ENCODE measurements around the gene ARHGAP9. TPM values are rescaled to one million over a fixed set of nuclear protein-coding genes. Genes with fewer than 3 reads are reported as not detected.

ARHGAP9 gene
- total RNA-seq, 2 experiments from 2014 or later: 354 to 370 TPM

- H3K27ac ChIP-seq (ENCODE audit: low read depth in 1 of 2, low read length in 2 of 2): peak within 1 kb of the TSS; percentile 58 to 86
- no peak for TF ChIP-seq CTCF (IDR thresholded peaks at IDR 0.05)
- peaks cover 59% of the 10 kb centered on the region for H3K4me1 ChIP-seq (ENCODE audit: insufficient read depth, low read length)
- Mint-ChIP-seq H3K9me3 (no peaks in the 10 kb centered on the region), H3K4me1 (ENCODE audit: low read depth) (peaks cover 50% of the 10 kb centered on the region), H3K4me3 (peak within 1 kb of the TSS; percentile 98), H3K27me3 (peaks cover 26% of the 10 kb centered on the region), H3K36me3 (ENCODE audit: low read depth) (peaks cover 8% of the 10 kb centered on the region), H3K27ac (peak within 1 kb of the TSS; percentile 95)
- H3K9me3 ChIP-seq (ENCODE audit: control insufficient read depth in 1 of 2, insufficient read depth in 1 of 2, low read length in 2 of 2): no peaks in the 10 kb centered on the region
- POLR2A ChIA-PET: interaction anchor here (1.0 to 6.5 kb wide), 12 partner anchors 10 to 281 kb away, joined by 3 to 93 read pairs (median 7); partner anchors contain the start of genes ARHGAP9, B4GALNT1, DCTN2 and DDIT3
- H3K4me3 ChIP-seq (ENCODE audit: low read length): peak within 1 kb of the TSS; percentile 68
- no peak for ATAC-seq (ENCODE audit: poor library complexity)
- H3K36me3 ChIP-seq (ENCODE audit: insufficient read depth, low read length): no peaks in the 10 kb centered on the region
- peak in 1 of 14 experiments; percentile 54 for DNase-seq
- intact Hi-C loops (cut with DNase I, micrococcal nuclease): loop anchor here (1.0 to 10.0 kb wide), 5 partner anchors 87 to 195 kb away; partner anchors contain the start of gene DCTN2 (in 1 of the 2)
- CTCF ChIA-PET: interaction anchor here (0.6 to 4.6 kb wide), 23 partner anchors 9 to 281 kb away, joined by 3 to 35 read pairs (median 5); partner anchors contain the start of genes ARHGAP9, MARS1 and R3HDM2
- peaks cover 9 to 14% of the 10 kb centered on the region in 2 experiments for H3K27me3 ChIP-seq (ENCODE audit: control insufficient read depth in 1 of 2, insufficient read depth in 2 of 2, low read length in 2 of 2)
Measured at GRCh38 chr12:57459750-57460467, 19.8 kb downstream of the ARHGAP9 start, which contains the start of gene GLI1. GLI1 (plus strand) TSS chr12:57459785; CDS start chr12:57463692, 3,907 bp downstream.

- peak; percentile 73 for ATAC-seq (ENCODE audit: poor library complexity)
- H3K27me3 ChIP-seq (ENCODE audit: control insufficient read depth in 1 of 2, insufficient read depth in 2 of 2, low read length in 2 of 2): peaks cover 9 to 14% of the 10 kb centered on the region in 2 experiments
- intact Hi-C loops (cut with DNase I, micrococcal nuclease): loop anchor here (1.0 to 10.0 kb wide), 5 partner anchors 88 to 194 kb away; partner anchors contain the start of gene DCTN2 (in 1 of the 2)
- Mint-ChIP-seq H3K27ac (peak overlapping the region; percentile 95), H3K4me1 (ENCODE audit: low read depth) (peaks cover 50% of the 10 kb centered on the region), H3K4me3 (peak overlapping the region; percentile 98), H3K9me3 (no peaks in the 10 kb centered on the region), H3K36me3 (ENCODE audit: low read depth) (peaks cover 8% of the 10 kb centered on the region), H3K27me3 (peaks cover 26% of the 10 kb centered on the region)
- no peaks in the 10 kb centered on the region for H3K9me3 ChIP-seq (ENCODE audit: control insufficient read depth in 1 of 2, insufficient read depth in 1 of 2, low read length in 2 of 2)
- H3K4me1 ChIP-seq (ENCODE audit: insufficient read depth, low read length): peaks cover 59% of the 10 kb centered on the region
- ChIA-PET CTCF (interaction anchor here (0.6 to 2.0 kb wide), 25 partner anchors 9 to 282 kb away, joined by 3 to 28 read pairs (median 5); partner anchors contain the start of genes ARHGAP9, MARS1, OS9 and R3HDM2), POLR2A (interaction anchor here (0.9 to 6.5 kb wide), 13 partner anchors 11 to 282 kb away, joined by 3 to 93 read pairs (median 7); partner anchors contain the start of genes ARHGAP9, B4GALNT1, DDIT3 and INHBC)
- peak overlapping the region; percentile 68 for H3K4me3 ChIP-seq (ENCODE audit: low read length)
- TF ChIP-seq CTCF (IDR thresholded peaks at IDR 0.05): peak; percentile 95
- H3K36me3 ChIP-seq (ENCODE audit: insufficient read depth, low read length): no peaks in the 10 kb centered on the region
- H3K27ac ChIP-seq (ENCODE audit: low read depth in 1 of 2, low read length in 2 of 2): peak overlapping the region; percentile 58 to 86
- DNase-seq: peak; percentile 84 to 96 (median 91)
Measured at GRCh38 chr12:57459055-57459749, 20.5 kb downstream of the ARHGAP9 start.

DNA sequence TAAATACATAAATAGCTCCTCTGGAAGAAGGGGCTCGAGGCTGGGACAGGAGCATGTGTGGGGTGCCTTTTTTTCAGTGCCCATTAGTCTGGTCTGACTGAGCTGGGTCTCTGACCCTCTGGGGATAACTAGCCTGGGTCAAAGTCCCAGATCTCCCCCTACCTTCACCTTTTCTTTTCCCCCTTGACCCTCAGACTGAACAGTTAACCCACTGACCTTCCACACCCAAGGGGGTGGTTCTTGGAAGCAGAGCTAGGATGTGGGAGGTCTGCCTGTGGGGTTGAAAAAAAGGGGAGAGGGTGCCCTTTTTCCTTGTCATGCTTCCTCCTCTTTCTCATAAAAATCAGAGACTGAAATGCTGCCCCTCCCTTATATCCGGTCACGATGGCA lies 21.0 kb downstream of the ARHGAP9 start:
- DNase-seq (no peak), ATAC-seq (ENCODE audit: poor library complexity) (no peak)
- ChIA-PET CTCF (interaction anchor here (0.8 to 2.0 kb wide), 22 partner anchors 10 to 283 kb away, joined by 3 to 28 read pairs (median 5); partner anchors contain the start of genes ARHGAP9, MARS1, OS9 and R3HDM2), POLR2A (interaction anchor here (0.9 to 6.5 kb wide), 13 partner anchors 11 to 282 kb away, joined by 3 to 93 read pairs (median 7); partner anchors contain the start of genes ARHGAP9, B4GALNT1, DDIT3 and INHBC)
- Histone ChIP-seq H3K36me3 (ENCODE audit: insufficient read depth, low read length) (no peaks in the 10 kb centered on the region), H3K27ac (ENCODE audit: low read depth in 1 of 2, low read length in 2 of 2) (peak overlapping the region; percentile 58 to 86), H3K4me3 (ENCODE audit: low read length) (peak overlapping the region; percentile 68), H3K4me1 (ENCODE audit: insufficient read depth, low read length) (peaks cover 59% of the 10 kb centered on the region), H3K27me3 (ENCODE audit: control insufficient read depth in 1 of 2, insufficient read depth in 2 of 2, low read length in 2 of 2) (peaks cover 9 to 14% of the 10 kb centered on the region in 2 experiments), H3K9me3 (ENCODE audit: control insufficient read depth in 1 of 2, insufficient read depth in 1 of 2, low read length in 2 of 2) (no peaks in the 10 kb centered on the region)
- intact Hi-C loops (cut with DNase I, micrococcal nuclease): loop anchor here (1.0 to 10.0 kb wide), 5 partner anchors 88 to 194 kb away; partner anchors contain the start of gene DCTN2 (in 1 of the 2)
- Mint-ChIP-seq H3K9me3 (no peaks in the 10 kb centered on the region), H3K36me3 (ENCODE audit: low read depth) (peaks cover 8% of the 10 kb centered on the region), H3K4me3 (peak overlapping the region; percentile 98), H3K27me3 (peaks cover 26% of the 10 kb centered on the region), H3K27ac (peak overlapping the region; percentile 95), H3K4me1 (ENCODE audit: low read depth) (peaks cover 50% of the 10 kb centered on the region)
- no peak for TF ChIP-seq CTCF (IDR thresholded peaks at IDR 0.05)
